22Rv1 (cell line): ENCODE data around the gene PPP3CA.

Source experiments
- ZFX ChIP-seq: fragments of 450-650 bp; IDR thresholded peaks from 2 replicates; pipeline ENCODE4 v1.6.1; 2017; ENCODE audit warnings: antibody characterized with exemption, borderline replicate concordance
- TF ChIP-seq, protein P1 (sequence below): fragments of 450-650 bp; IDR thresholded peaks from 2 replicates; pipeline ENCODE4 v1.5.1; 2017; ENCODE audit warnings: mild to moderate bottlenecking

DNA sequence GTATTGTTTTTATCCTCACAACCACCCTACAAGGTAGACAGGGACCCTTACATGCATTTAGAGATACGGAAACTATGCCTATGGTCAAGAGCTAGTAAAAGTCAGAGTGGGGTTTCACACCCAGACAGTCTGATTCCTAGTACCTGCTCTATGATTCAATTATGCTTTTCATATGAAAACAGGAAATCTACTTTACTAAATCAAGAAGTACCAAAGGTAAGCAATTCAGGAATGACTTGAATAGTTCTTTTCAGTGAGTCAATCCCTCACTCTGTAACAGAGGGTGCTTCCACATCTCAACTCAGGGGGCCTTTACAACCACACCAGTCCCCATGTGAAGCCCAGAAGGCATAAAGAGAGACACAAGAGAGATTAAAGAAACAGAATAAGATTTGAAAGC, 191.4 kb downstream of the PPP3CA start:
- TF ChIP-seq, protein P1, sequence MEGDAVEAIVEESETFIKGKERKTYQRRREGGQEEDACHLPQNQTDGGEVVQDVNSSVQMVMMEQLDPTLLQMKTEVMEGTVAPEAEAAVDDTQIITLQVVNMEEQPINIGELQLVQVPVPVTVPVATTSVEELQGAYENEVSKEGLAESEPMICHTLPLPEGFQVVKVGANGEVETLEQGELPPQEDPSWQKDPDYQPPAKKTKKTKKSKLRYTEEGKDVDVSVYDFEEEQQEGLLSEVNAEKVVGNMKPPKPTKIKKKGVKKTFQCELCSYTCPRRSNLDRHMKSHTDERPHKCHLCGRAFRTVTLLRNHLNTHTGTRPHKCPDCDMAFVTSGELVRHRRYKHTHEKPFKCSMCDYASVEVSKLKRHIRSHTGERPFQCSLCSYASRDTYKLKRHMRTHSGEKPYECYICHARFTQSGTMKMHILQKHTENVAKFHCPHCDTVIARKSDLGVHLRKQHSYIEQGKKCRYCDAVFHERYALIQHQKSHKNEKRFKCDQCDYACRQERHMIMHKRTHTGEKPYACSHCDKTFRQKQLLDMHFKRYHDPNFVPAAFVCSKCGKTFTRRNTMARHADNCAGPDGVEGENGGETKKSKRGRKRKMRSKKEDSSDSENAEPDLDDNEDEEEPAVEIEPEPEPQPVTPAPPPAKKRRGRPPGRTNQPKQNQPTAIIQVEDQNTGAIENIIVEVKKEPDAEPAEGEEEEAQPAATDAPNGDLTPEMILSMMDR, result no peak
- TF ChIP-seq ZFX, result no peak
